ENCODE data around the gene CFAP221. TPM values are rescaled to one million over a fixed set of nuclear protein-coding genes. Genes with fewer than 3 reads are reported as not detected.

The CFAP221 gene
- total and polyA plus RNA-seq, 10 of the 15 experiments (the other 5 are each of a cell fraction or from before 2014, with no cell fraction given) = not detected

- 21% methylated on average over 4 of the region's 4 CpGs for WGBS (ENCODE audit: insufficient coverage, insufficient replicate concordance, low lambda C conversion rate, missing lambda C conversion rate)
- POLR2A ChIA-PET = no interaction called here
- CTCF ChIA-PET = interaction anchor here (0.7 to 2.9 kb wide), 4 partner anchors 10 to 626 kb away, joined by 3 to 11 read pairs (median 9); no protein-coding TSS in a partner anchor
Observed at GRCh38 chr2:119496682-119497081, 47.6 kb upstream of the CFAP221 start.

GRCh38 chr2:119508756-119509155 lies 35.5 kb upstream of the CFAP221 start:
- FAIRE-seq = no peak
- CTCF ChIA-PET = interaction anchor here (0.5 to 0.6 kb wide), 2 partner anchors 459 to 501 kb away, joined by 3 to 4 read pairs; no protein-coding TSS in a partner anchor
- Histone ChIP-seq H3K79me2 (ENCODE audit: control insufficient read depth, insufficient read depth, low read length) (no peaks in the 10 kb centered on the region), H2AFZ (ENCODE audit: control insufficient read depth, low read depth, low read length) (no peak overlapping the region), H4K20me1 (ENCODE audit: control insufficient read depth, insufficient read depth) (no peaks in the 10 kb centered on the region), H3K9me3 (replicated peaks; ENCODE audit: control insufficient read depth, insufficient read depth, low read length) (no peaks in the 10 kb centered on the region), H3K36me3 (ENCODE audit: control insufficient read depth in 2 of 2, insufficient read depth in 2 of 2, low read length in 1 of 2) (no peaks in the 10 kb centered on the region), H3K4me2 (ENCODE audit: control insufficient read depth, insufficient read depth) (no peak overlapping the region), H3K27me3 (replicated peaks in 1 of 2; ENCODE audit: control insufficient read depth in 2 of 2, insufficient read depth in 2 of 2, low read length in 1 of 2) (no peaks in the 10 kb centered on the region), H3K27ac (ENCODE audit: control insufficient read depth, insufficient read depth) (no peak overlapping the region), H3K9ac (ENCODE audit: control insufficient read depth, insufficient read depth, low read length) (no peak overlapping the region), H3K4me1 (ENCODE audit: control insufficient read depth, insufficient read depth, low read length) (no peaks in the 10 kb centered on the region), H3K4me3 (no peak overlapping the region)
- TF ChIP-seq NFXL1 (IDR thresholded peaks at IDR 0.05; ENCODE audit: borderline replicate concordance) (no peak), HDGF (IDR thresholded peaks at IDR 0.05) (no peak), PBX3 (IDR thresholded peaks at IDR 0.05; ENCODE audit: insufficient replicate concordance, low read depth, low read length) (no peak), POLR2A (IDR thresholded peaks at IDR 0.05; ENCODE audit: low read depth, low read length) (no peak), RAD51 (IDR thresholded peaks at IDR 0.05) (no peak), BCLAF1 (IDR thresholded peaks at IDR 0.05) (no peak), EZH2 (IDR thresholded peaks at IDR 0.05; ENCODE audit: borderline replicate concordance, control insufficient read depth, low read depth, low read length) (no peak), SMAD1 (IDR thresholded peaks at IDR 0.05; ENCODE audit: low read depth, partially characterized antibody) (no peak), ATF3 (IDR thresholded peaks at IDR 0.05; ENCODE audit: borderline replicate concordance, extremely low read depth, low read depth, low read length) (no peak), SP1 (IDR thresholded peaks at IDR 0.05; ENCODE audit: low read depth, low read length) (no peak), SMARCA5 (IDR thresholded peaks at IDR 0.05) (no peak), NR2F1 (conservative IDR thresholded peaks at IDR 0.05) (no peak), MXI1 (IDR thresholded peaks at IDR 0.05; ENCODE audit: low read depth, low read length) (no peak)
- POLR2A ChIA-PET = no interaction called here
- intact Hi-C loops (cut with micrococcal nuclease; ENCODE audit: unreplicated experiment) (no loop called here), in situ Hi-C loops (cut with MboI) (no loop called here)
- ATAC-seq = no peak
- RAD21 ChIA-PET (ENCODE audit: unreplicated experiment) = no interaction called here
- SMC1A ChIA-PET (ENCODE audit: uncharacterized antibody, unreplicated experiment) = interaction anchor here (1.5 kb wide), 1 partner anchor 132 kb away, joined by 3 read pairs; no protein-coding TSS in a partner anchor
- no peak for DNase-seq (ENCODE audit: low read depth, low spot score)
- 12% methylated on average over 6 of the region's 6 CpGs for WGBS (ENCODE audit: insufficient coverage, insufficient replicate concordance, low lambda C conversion rate, missing lambda C conversion rate)
- BruUV-seq (replicated peaks) = no TSS peak

More at GRCh38 chr2:119496682-119497081, 47.6 kb upstream of the CFAP221 start:
- Histone ChIP-seq H3K27me3 (replicated peaks in 1 of 2; ENCODE audit: control insufficient read depth in 2 of 2, insufficient read depth in 2 of 2, low read length in 1 of 2) (no peaks in the 10 kb centered on the region; a peak in 2 of 4 replicates), H3K9me3 (replicated peaks; ENCODE audit: control insufficient read depth, insufficient read depth, low read length) (no peaks in the 10 kb centered on the region; the same call in 1 of the 3 replicates), H3K4me1 (ENCODE audit: control insufficient read depth, insufficient read depth, low read length) (no peaks in the 10 kb centered on the region), H3K4me2 (ENCODE audit: control insufficient read depth, insufficient read depth) (no peak overlapping the region), H3K4me3 (no peak overlapping the region), H3K36me3 (ENCODE audit: control insufficient read depth in 2 of 2, insufficient read depth in 2 of 2, low read length in 1 of 2) (no peaks in the 10 kb centered on the region), H3K27ac (ENCODE audit: control insufficient read depth, insufficient read depth) (no peak overlapping the region), H2AFZ (ENCODE audit: control insufficient read depth, low read depth, low read length) (no peak overlapping the region), H3K9ac (ENCODE audit: control insufficient read depth, insufficient read depth, low read length) (no peak overlapping the region), H3K79me2 (ENCODE audit: control insufficient read depth, insufficient read depth, low read length) (no peaks in the 10 kb centered on the region), H4K20me1 (ENCODE audit: control insufficient read depth, insufficient read depth) (no peaks in the 10 kb centered on the region)
- DNase-seq (ENCODE audit: low read depth, low spot score) = no peak
- SMC1A ChIA-PET (ENCODE audit: uncharacterized antibody, unreplicated experiment) = interaction anchor here (0.8 kb wide), 1 partner anchor 9 kb away, joined by 3 read pairs; no protein-coding TSS in a partner anchor
- intact Hi-C loops (cut with micrococcal nuclease; ENCODE audit: unreplicated experiment) (no loop called here), in situ Hi-C loops (cut with MboI) (no loop called here)
- no peak for FAIRE-seq
- ATAC-seq = no peak
- BruUV-seq (replicated peaks) = no TSS peak
- no peak for TF ChIP-seq CBFB (IDR thresholded peaks at IDR 0.05; ENCODE audit: low read depth)
- RAD21 ChIA-PET (ENCODE audit: unreplicated experiment) = no interaction called here
